HL-60 (cell line): ENCODE data around the gene MRPS2.

Experiments
- CTCF ChIP-seq: IDR thresholded peaks from one replicate; pipeline ENCODE4 v1.5.1; 2011; ENCODE audit warnings: low read length, control low read depth, inconsistent platforms; ENCODE audit not compliant: insufficient read depth
- GABPA ChIP-seq: IDR thresholded peaks from 2 replicates; pipeline ENCODE4 v1.6.1; 2012; ENCODE audit warnings: low read depth
- POLR2AphosphoS5 ChIP-seq: IDR thresholded peaks from 2 replicates; pipeline ENCODE4 v1.6.1; 2012; ENCODE audit warnings: low read depth

- TF ChIP-seq CTCF, result no peak
- TF ChIP-seq POLR2AphosphoS5, result no peak
- TF ChIP-seq GABPA, result no peak
Observed at GRCh38 chr9:135490166-135490870, 10.2 kb upstream of the MRPS2 start.
